K562 (cell line): ENCODE results near the gene ZNF629. TPM values are rescaled to one million over a fixed set of nuclear protein-coding genes. Genes with fewer than 3 reads are reported as not detected.

Experiments used
- ATAC-seq: fragments of 200-7000 bp; cut with Tn5 transposase; 3 replicates; pipeline ENCODE4 v1.9.1; 2020; ENCODE audit warnings: moderate library complexity
- BruUV-seq: library from RNA; stranded (reverse); fragments of 400-500 nt; replicated peaks from 2 replicates; lab custom pipeline; 2021; lab: Mats Ljungman, UMichigan
- CTCF ChIA-PET: fragments of 300-600 bp; formaldehyde crosslinking; extraction: SDS; loops from one replicate; lab custom pipeline; 2021; ENCODE audit warnings: low intra/inter-chr PET ratio; lab: Yijun Ruan, JAX
- POLR2A ChIA-PET: fragments of 300-600, 350-650 bp; sonication (Branson Sonifier 250); formaldehyde crosslinking; extraction: SDS; loops from one replicate; lab custom pipeline; 2021; ENCODE audit warnings: antibody characterized with exemption, inconsistent platforms; lab: Yijun Ruan, JAX
- DNase-seq, 4 experiments: peaks; one replicate each; pipeline versions ENCODE4 v3.0.0 to v3.0.0-alpha.2; 2011 to 2018; ENCODE audit warnings: low spot score in 3 of 4, mixed read lengths in 3 of 4; ENCODE audit errors: extremely low read depth in 1 of 4
- FAIRE-seq: peaks from 2 replicates; lab custom pipeline; 2011; peaks lifted over from hg19 to GRCh38; lab: Jason Lieb, UNC
- H2AFZ ChIP-seq: 2 replicates; pipeline ENCODE4 v1.6.0; 2011; ENCODE audit warnings: low read depth, low read length, control low read depth, inconsistent platforms
- H3K27ac ChIP-seq: fragments of 200-600 bp; 3 replicates; pipeline ENCODE4 v1.8.0; 2011; ENCODE audit warnings: low read depth, mild to moderate bottlenecking, control low read depth, inconsistent platforms, low read length, moderate library complexity, mixed read lengths; ENCODE audit errors: extremely low read depth
- H3K27me3 ChIP-seq, 2 experiments: fragments of 300-600 bp in 1 of 2; 2 replicates in 1 of 2; 3 replicates in 1 of 2; pipeline versions ENCODE4 v1.6.0 to v1.8.0; 2011; ENCODE audit warnings: inconsistent platforms in 2 of 2, low read length in 2 of 2, mild to moderate bottlenecking in 1 of 2, mixed read lengths in 1 of 2, moderate library complexity in 1 of 2; ENCODE audit not compliant: control insufficient read depth in 2 of 2, insufficient read depth in 2 of 2
- H3K36me3 ChIP-seq: fragments of 300-600 bp; 3 replicates; pipeline ENCODE4 v1.8.0; 2011; ENCODE audit warnings: mild to moderate bottlenecking, low read length, inconsistent platforms; ENCODE audit not compliant: control insufficient read depth, insufficient read depth
- H3K4me1 ChIP-seq, 2 experiments: fragments of 200-600 bp in 1 of 2; replicated peaks in 1 of 2; 2 replicates in 1 of 2; 3 replicates in 1 of 2; pipeline versions ENCODE4 v1.5.1 to v1.8.0; 2011; ENCODE audit warnings: inconsistent platforms in 2 of 2, low read length in 2 of 2, mild to moderate bottlenecking in 1 of 2, mixed read lengths in 1 of 2, moderate library complexity in 1 of 2; ENCODE audit not compliant: control insufficient read depth in 2 of 2, insufficient read depth in 2 of 2
- H3K4me2 ChIP-seq: 2 replicates; pipeline ENCODE4 v1.6.1; 2011; ENCODE audit warnings: low read length, control low read depth, inconsistent platforms, mixed read lengths; ENCODE audit not compliant: insufficient read depth
- H3K4me3 ChIP-seq: fragments of 200-600 bp; sonication (generic), shearing (Covaris generic); 2 replicates; pipeline ENCODE4 v1.5.1; 2016; ENCODE audit warnings: control low read depth, inconsistent platforms
- H3K79me2 ChIP-seq: fragments of 200-600 bp; 3 replicates; pipeline ENCODE4 v1.8.0; 2011; ENCODE audit warnings: low read length, inconsistent platforms; ENCODE audit not compliant: control insufficient read depth, insufficient read depth
- H3K9ac ChIP-seq, 2 experiments: 2 replicates each; pipeline versions ENCODE4 v1.6.0 to v1.6.1; 2011; ENCODE audit warnings: low read depth in 2 of 2, low read length in 2 of 2, control low read depth in 1 of 2, inconsistent platforms in 1 of 2, mild to moderate bottlenecking in 1 of 2, mixed read lengths in 1 of 2; ENCODE audit not compliant: insufficient read depth in 1 of 2
- H3K9me1 ChIP-seq: one replicate; pipeline ENCODE4 v1.6.0; 2011; ENCODE audit warnings: inconsistent platforms, mild to moderate bottlenecking, low read length, moderate library complexity; ENCODE audit not compliant: control insufficient read depth, insufficient read depth
- H3K9me3 ChIP-seq: replicated peaks from 2 replicates; pipeline ENCODE4 v1.5.1; 2011; ENCODE audit warnings: low read depth, low read length, inconsistent platforms; ENCODE audit not compliant: control insufficient read depth, insufficient read depth
- H4K20me1 ChIP-seq: replicated peaks from 2 replicates; pipeline ENCODE4 v1.6.1; 2011; ENCODE audit warnings: low read length, inconsistent platforms, mixed read lengths; ENCODE audit not compliant: control insufficient read depth, insufficient read depth
- CAMTA2 ChIP-seq: fragments of 250-450 bp; sonication (Bioruptor Pico); conservative IDR thresholded peaks from 2 replicates; pipeline ENCODE4 v1.5.1; 2022
- HDAC1 ChIP-seq, 2 experiments: fragments of 450-650 bp; IDR thresholded peaks; 2 replicates each; pipeline ENCODE4 v1.6.1; 2016 to 2017; ENCODE audit warnings: inconsistent platforms in 1 of 2, mild to moderate bottlenecking in 1 of 2, moderate library complexity in 1 of 2
- MCM7 ChIP-seq, 2 experiments: fragments of 450-650 bp; IDR thresholded peaks; 2 replicates each; pipeline ENCODE4 v1.6.1; 2016 to 2018
- MIER1 ChIP-seq: fragments of 450-650 bp; IDR thresholded peaks from 2 replicates; pipeline ENCODE4 v1.6.1; 2016; ENCODE audit warnings: antibody characterized with exemption, mild to moderate bottlenecking, low read depth
- NELFE ChIP-seq: IDR thresholded peaks from 2 replicates; pipeline ENCODE4 v1.6.1; 2011; ENCODE audit warnings: mild to moderate bottlenecking; ENCODE audit not compliant: insufficient read depth, insufficient read length
- NR2C2 ChIP-seq, 2 experiments: fragments of 200-800 bp in 1 of 2; sonication (Bioruptor generic) in 1 of 2; sonication (generic) in 1 of 2; formaldehyde crosslinking in 1 of 2; IDR thresholded peaks; 2 replicates each; pipeline versions ENCODE4 v1.6.1 to v1.8.0; 2016 to 2022; ENCODE audit warnings: mild to moderate bottlenecking in 1 of 2, missing compliant biosample characterization in 1 of 2, missing genetic modification characterization in 1 of 2, missing genetic modification reagents in 1 of 2
- SLC30A9 ChIP-seq: fragments of 250-450 bp; sonication (Bioruptor Pico); IDR thresholded peaks from 2 replicates; pipeline ENCODE4 v1.8.0; 2022; ENCODE audit warnings: mild to moderate bottlenecking, moderate library complexity
- ZNF280B ChIP-seq: fragments of 250-450 bp; sonication (Bioruptor Pico); IDR thresholded peaks from 2 replicates; pipeline ENCODE4 v1.5.1; 2021; ENCODE audit warnings: mild to moderate bottlenecking
- whole genome bisulfite sequencing: fragments of 100-300 bp; shearing (Covaris generic); methylation state at CpG from one replicate; pipeline ENCODE4 v1.1.6; 2016; ENCODE audit warnings: low coverage, mixed read lengths; ENCODE audit not compliant: insufficient coverage; ENCODE audit errors: missing lambda C conversion rate; 5-methylcytosine and 5-hydroxymethylcytosine counted together
- in situ Hi-C: fragments of 300-500 bp; cut with MboI; formaldehyde crosslinking; loops from 4 replicates; pipeline ENCODE4 v1.15.0; 2018; ENCODE audit warnings: inconsistent platforms, mixed read lengths
- intact Hi-C: fragments of 100-400 bp; cut with micrococcal nuclease; formaldehyde crosslinking; loops from 2 replicates; pipeline ENCODE4 v1.14.2; 2022
- polyA plus RNA-seq, 8 experiments: library from polyadenylated mRNA; depleted of rRNA in 4 of 8; stranded (reverse) in 5 of 8; unstranded in 3 of 8; fragments of >200 nt; fragmentation: Nextera tagmentation in 2 of 8; fragmentation: Illumina TruSeq in 1 of 8; extraction: Ambion mirVana in 2 of 8; extraction: Trizol in 1 of 8; gene quantifications; 2 replicates each; pipeline versions ENCODE4 v1.2.1 to v1.2.3, GENCODE V29; 2011 to 2014; ENCODE audit warnings: inconsistent platforms in 1 of 8, missing spikeins in 1 of 8
- total RNA-seq, 7 experiments: library from RNA; depleted of rRNA in 6 of 7; stranded (reverse); fragments of >200 nt in 6 of 7; fragmentation: Illumina TruSeq in 2 of 7; extraction: Trizol in 2 of 7; gene quantifications; 2 replicates each; pipeline versions ENCODE4 v1.2.1 to v1.2.3, GENCODE V29; 2011 to 2021; ENCODE audit warnings: low replicate concordance in 1 of 7
- TF ChIP-seq, protein P1 (sequence below): fragments of 250-450 bp; sonication (Bioruptor Pico); IDR thresholded peaks from 2 replicates; pipeline ENCODE4 v1.8.0; 2022; ENCODE audit warnings: moderate library complexity, mild to moderate bottlenecking, inconsistent platforms

Gene ZNF629
- total and polyA plus RNA-seq, 9 of the 15 experiments (the other 6 are each of a cell fraction or from before 2014, with no cell fraction given): 0.44 to 18.8 (median 7.4) TPM

- in situ Hi-C loops (no loop called here), intact Hi-C loops (no loop called here)
- Histone ChIP-seq H3K79me2 (peaks cover 37% of the 10 kb centered on the region), H3K4me2 (no peak overlapping the region), H3K36me3 (peaks cover 54% of the 10 kb centered on the region; the same call in 1 of the 3 replicates), H3K9me3 (no peaks in the 10 kb centered on the region), H3K27me3 (no peaks in the 10 kb centered on the region), H4K20me1 (no peaks in the 10 kb centered on the region; the same call in 1 of the 2 replicates), H3K4me1 (peaks cover 27 to 47% of the 10 kb centered on the region in 2 experiments), H3K9ac (peak overlapping the region in 1 of 2 experiments; percentile 62; a peak in 1 of 4 replicates), H2AFZ (no peak overlapping the region), H3K4me3 (no peak overlapping the region), H3K9me1 (no peaks in the 10 kb centered on the region), H3K27ac (no peak overlapping the region)
- no peak for TF ChIP-seq SLC30A9 (CRISPR knock-in tag)
- TF ChIP-seq ZNF280B (CRISPR knock-in tag): no peak
- TF ChIP-seq, protein P1, sequence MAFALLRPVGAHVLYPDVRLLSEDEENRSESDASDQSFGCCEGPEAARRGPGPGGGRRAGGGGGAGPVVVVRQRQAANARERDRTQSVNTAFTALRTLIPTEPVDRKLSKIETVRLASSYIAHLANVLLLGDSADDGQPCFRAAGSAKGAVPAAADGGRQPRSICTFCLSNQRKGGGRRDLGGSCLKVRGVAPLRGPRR (CRISPR knock-in tag): no peak
- TF ChIP-seq NELFE: no peak
- TF ChIP-seq CAMTA2 (CRISPR knock-in tag): no peak
- no peak for TF ChIP-seq NR2C2 (CRISPR knock-in tag; IDR thresholded peaks at IDR 0.05)
- TF ChIP-seq NR2C2 (tag; IDR thresholded peaks at IDR 0.05): no peak
- TF ChIP-seq HDAC1 (IDR thresholded peaks at IDR 0.05): no peak
- no peak for TF ChIP-seq MIER1
- TF ChIP-seq MCM7 (IDR thresholded peaks at IDR 0.05): no peak
- FAIRE-seq (no peak), ATAC-seq (no peak), DNase-seq (no peak)
- CTCF ChIA-PET: no interaction called here
- WGBS: 84% methylated on average over 4 of the region's 4 CpGs
- POLR2A ChIA-PET: interaction anchor here (0.8 to 2.1 kb wide), 4 partner anchors 10 to 136 kb away, joined by 3 to 7 read pairs (median 4); no protein-coding TSS in a partner anchor
- no TSS peak for BruUV-seq
These were observed 6.5 kb downstream of the ZNF629 start for GRCh38 chr16:30780549-30780948.
